ENCODE results near the gene ZNF516. TPM values are rescaled to one million over a fixed set of nuclear protein-coding genes. Genes with fewer than 3 reads are reported as not detected.

ZNF516 gene
- total and polyA plus RNA-seq, 4 donors: 2.5 to 12.2 (median 7.6) TPM

GRCh38 chr18:76343938-76344569, 151.0 kb downstream of the ZNF516 start:
- no peak overlapping the region for H3K4me3 ChIP-seq (ENCODE audit: low read depth in 1 of 3, low read length in 3 of 3)
- peaks cover 3 to 17% (median 11%) of the 10 kb centered on the region in 4 donors for H3K4me1 ChIP-seq (ENCODE audit: control insufficient read depth in 4 of 4, insufficient read depth in 4 of 4, low read length in 3 of 4)
- H3K27ac ChIP-seq (ENCODE audit: low read depth in 1 of 2, low read length in 2 of 2): no peak overlapping the region
- H3K9me3 ChIP-seq (ENCODE audit: control insufficient read depth in 4 of 4, low read length in 3 of 4): peaks cover 0 to 2% (median 0%) of the 10 kb centered on the region in 4 donors
- no peaks in the 10 kb centered on the region for H3K36me3 ChIP-seq (ENCODE audit: control insufficient read depth in 4 of 4, insufficient read depth in 3 of 4, low read depth in 1 of 4, low read length in 3 of 4)
- H3K27me3 ChIP-seq (ENCODE audit: control insufficient read depth in 4 of 4, insufficient read depth in 4 of 4, low read length in 3 of 4): no peaks in the 10 kb centered on the region
- over 99% methylated on average over 3 of the region's 3 CpGs for WGBS
- TF ChIP-seq YY1 (IDR thresholded peaks at IDR 0.05) (no peak), EGR1 (IDR thresholded peaks at IDR 0.05; ENCODE audit: low read depth in 2 of 2) (no peak), RAD21 (IDR thresholded peaks at IDR 0.05) (no peak), GABPA (IDR thresholded peaks at IDR 0.05 in 1 of 2, conservative IDR thresholded peaks at IDR 0.05 in 1 of 2) (no peak), NR2F2 (IDR thresholded peaks at IDR 0.05) (no peak)
- TF ChIP-seq, protein P1, sequence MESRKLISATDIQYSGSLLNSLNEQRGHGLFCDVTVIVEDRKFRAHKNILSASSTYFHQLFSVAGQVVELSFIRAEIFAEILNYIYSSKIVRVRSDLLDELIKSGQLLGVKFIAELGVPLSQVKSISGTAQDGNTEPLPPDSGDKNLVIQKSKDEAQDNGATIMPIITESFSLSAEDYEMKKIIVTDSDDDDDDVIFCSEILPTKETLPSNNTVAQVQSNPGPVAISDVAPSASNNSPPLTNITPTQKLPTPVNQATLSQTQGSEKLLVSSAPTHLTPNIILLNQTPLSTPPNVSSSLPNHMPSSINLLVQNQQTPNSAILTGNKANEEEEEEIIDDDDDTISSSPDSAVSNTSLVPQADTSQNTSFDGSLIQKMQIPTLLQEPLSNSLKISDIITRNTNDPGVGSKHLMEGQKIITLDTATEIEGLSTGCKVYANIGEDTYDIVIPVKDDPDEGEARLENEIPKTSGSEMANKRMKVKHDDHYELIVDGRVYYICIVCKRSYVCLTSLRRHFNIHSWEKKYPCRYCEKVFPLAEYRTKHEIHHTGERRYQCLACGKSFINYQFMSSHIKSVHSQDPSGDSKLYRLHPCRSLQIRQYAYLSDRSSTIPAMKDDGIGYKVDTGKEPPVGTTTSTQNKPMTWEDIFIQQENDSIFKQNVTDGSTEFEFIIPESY (IDR thresholded peaks at IDR 0.05): no peak
- DNase-seq (ENCODE audit: low spot score): no peak
- H3K9ac ChIP-seq (ENCODE audit: low read depth in 1 of 2, low read length in 2 of 2): no peak overlapping the region

DNA sequence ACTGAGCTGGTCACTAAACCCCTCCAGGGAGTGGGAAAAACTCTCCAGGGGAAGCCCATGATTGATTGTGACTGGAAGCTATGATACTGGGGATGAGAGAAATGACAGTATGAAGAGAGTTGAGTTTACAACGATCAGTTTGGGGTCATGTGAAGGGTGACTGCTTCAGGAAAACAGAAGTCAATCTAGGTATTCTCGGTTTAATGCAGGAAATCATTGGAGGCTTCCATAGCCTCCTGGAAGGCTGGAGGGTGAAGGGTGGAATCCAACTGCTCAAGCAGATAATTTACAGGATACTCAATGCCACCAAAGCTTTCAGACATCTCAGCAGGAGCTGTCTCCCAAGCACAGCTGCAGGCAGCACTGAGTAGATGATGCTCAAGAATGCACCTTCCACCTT, 154.6 kb downstream of the ZNF516 start:
- WGBS: 83% methylated on average over 2 of the region's 2 CpGs
- no peaks in the 10 kb centered on the region for H3K36me3 ChIP-seq (ENCODE audit: control insufficient read depth in 4 of 4, insufficient read depth in 3 of 4, low read depth in 1 of 4, low read length in 3 of 4)
- H3K27ac ChIP-seq (ENCODE audit: low read depth in 1 of 2, low read length in 2 of 2): no peak overlapping the region
- H3K9ac ChIP-seq (ENCODE audit: low read depth in 1 of 2, low read length in 2 of 2): no peak overlapping the region
- peaks cover 0 to 2% (median 0%) of the 10 kb centered on the region in 4 donors for H3K4me1 ChIP-seq (ENCODE audit: control insufficient read depth in 4 of 4, insufficient read depth in 4 of 4, low read length in 3 of 4)
- DNase-seq (ENCODE audit: low spot score): no peak
- no peaks in the 10 kb centered on the region for H3K27me3 ChIP-seq (ENCODE audit: control insufficient read depth in 4 of 4, insufficient read depth in 4 of 4, low read length in 3 of 4)
- no peak overlapping the region for H3K4me3 ChIP-seq (ENCODE audit: low read depth in 1 of 3, low read length in 3 of 3)
- peaks cover 0 to 2% (median 0%) of the 10 kb centered on the region in 4 donors for H3K9me3 ChIP-seq (ENCODE audit: control insufficient read depth in 4 of 4, low read length in 3 of 4)
- TF ChIP-seq TAF1 (conservative IDR thresholded peaks at IDR 0.05) (no peak), FOXA1 (IDR thresholded peaks at IDR 0.05) (no peak), GABPA (IDR thresholded peaks at IDR 0.05 in 1 of 2, conservative IDR thresholded peaks at IDR 0.05 in 1 of 2) (no peak), RXRA (IDR thresholded peaks at IDR 0.05) (no peak), FOXA2 (IDR thresholded peaks at IDR 0.05) (no peak), HNF4A (conservative IDR thresholded peaks at IDR 0.05) (no peak), JUND (IDR thresholded peaks at IDR 0.05) (no peak), RAD21 (IDR thresholded peaks at IDR 0.05) (no peak), HNF4G (IDR thresholded peaks at IDR 0.05) (no peak), SP1 (IDR thresholded peaks at IDR 0.05) (no peak), NR2F2 (IDR thresholded peaks at IDR 0.05) (no peak), YY1 (IDR thresholded peaks at IDR 0.05) (no peak), EGR1 (IDR thresholded peaks at IDR 0.05; ENCODE audit: low read depth in 2 of 2) (no peak)
- TF ChIP-seq, protein P2, sequence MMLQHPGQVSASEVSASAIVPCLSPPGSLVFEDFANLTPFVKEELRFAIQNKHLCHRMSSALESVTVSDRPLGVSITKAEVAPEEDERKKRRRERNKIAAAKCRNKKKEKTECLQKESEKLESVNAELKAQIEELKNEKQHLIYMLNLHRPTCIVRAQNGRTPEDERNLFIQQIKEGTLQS (IDR thresholded peaks at IDR 0.05): no peak
- TF ChIP-seq, protein P1 (IDR thresholded peaks at IDR 0.05): no peak
- TF ChIP-seq, protein P3, sequence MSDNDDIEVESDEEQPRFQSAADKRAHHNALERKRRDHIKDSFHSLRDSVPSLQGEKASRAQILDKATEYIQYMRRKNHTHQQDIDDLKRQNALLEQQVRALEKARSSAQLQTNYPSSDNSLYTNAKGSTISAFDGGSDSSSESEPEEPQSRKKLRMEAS (IDR thresholded peaks at IDR 0.05): no peak
- TF ChIP-seq, protein P4, sequence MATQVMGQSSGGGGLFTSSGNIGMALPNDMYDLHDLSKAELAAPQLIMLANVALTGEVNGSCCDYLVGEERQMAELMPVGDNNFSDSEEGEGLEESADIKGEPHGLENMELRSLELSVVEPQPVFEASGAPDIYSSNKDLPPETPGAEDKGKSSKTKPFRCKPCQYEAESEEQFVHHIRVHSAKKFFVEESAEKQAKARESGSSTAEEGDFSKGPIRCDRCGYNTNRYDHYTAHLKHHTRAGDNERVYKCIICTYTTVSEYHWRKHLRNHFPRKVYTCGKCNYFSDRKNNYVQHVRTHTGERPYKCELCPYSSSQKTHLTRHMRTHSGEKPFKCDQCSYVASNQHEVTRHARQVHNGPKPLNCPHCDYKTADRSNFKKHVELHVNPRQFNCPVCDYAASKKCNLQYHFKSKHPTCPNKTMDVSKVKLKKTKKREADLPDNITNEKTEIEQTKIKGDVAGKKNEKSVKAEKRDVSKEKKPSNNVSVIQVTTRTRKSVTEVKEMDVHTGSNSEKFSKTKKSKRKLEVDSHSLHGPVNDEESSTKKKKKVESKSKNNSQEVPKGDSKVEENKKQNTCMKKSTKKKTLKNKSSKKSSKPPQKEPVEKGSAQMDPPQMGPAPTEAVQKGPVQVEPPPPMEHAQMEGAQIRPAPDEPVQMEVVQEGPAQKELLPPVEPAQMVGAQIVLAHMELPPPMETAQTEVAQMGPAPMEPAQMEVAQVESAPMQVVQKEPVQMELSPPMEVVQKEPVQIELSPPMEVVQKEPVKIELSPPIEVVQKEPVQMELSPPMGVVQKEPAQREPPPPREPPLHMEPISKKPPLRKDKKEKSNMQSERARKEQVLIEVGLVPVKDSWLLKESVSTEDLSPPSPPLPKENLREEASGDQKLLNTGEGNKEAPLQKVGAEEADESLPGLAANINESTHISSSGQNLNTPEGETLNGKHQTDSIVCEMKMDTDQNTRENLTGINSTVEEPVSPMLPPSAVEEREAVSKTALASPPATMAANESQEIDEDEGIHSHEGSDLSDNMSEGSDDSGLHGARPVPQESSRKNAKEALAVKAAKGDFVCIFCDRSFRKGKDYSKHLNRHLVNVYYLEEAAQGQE (IDR thresholded peaks at IDR 0.05): no peak
- TF ChIP-seq, protein P5, sequence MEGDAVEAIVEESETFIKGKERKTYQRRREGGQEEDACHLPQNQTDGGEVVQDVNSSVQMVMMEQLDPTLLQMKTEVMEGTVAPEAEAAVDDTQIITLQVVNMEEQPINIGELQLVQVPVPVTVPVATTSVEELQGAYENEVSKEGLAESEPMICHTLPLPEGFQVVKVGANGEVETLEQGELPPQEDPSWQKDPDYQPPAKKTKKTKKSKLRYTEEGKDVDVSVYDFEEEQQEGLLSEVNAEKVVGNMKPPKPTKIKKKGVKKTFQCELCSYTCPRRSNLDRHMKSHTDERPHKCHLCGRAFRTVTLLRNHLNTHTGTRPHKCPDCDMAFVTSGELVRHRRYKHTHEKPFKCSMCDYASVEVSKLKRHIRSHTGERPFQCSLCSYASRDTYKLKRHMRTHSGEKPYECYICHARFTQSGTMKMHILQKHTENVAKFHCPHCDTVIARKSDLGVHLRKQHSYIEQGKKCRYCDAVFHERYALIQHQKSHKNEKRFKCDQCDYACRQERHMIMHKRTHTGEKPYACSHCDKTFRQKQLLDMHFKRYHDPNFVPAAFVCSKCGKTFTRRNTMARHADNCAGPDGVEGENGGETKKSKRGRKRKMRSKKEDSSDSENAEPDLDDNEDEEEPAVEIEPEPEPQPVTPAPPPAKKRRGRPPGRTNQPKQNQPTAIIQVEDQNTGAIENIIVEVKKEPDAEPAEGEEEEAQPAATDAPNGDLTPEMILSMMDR (IDR thresholded peaks at IDR 0.05; ENCODE audit: low read depth, low read length, missing input control): no peak

Measured in liver (tissue), 9 donors.